ENCODE measurements around the gene AACS. TPM values are rescaled to one million over a fixed set of nuclear protein-coding genes. Genes with fewer than 3 reads are reported as not detected.
"Not testable (repeated sequence)": the region's sequence is repeated elsewhere in the genome, so short reads cannot be mapped to it uniquely, and the experiment has no call there.

AACS gene
- polyA plus RNA-seq, 1 experiment, result 18.0 TPM

GRCh38 chr12:125056306-125056705 lies 8.9 kb upstream of the AACS start:
- POLR2A ChIA-PET, result no interaction called here
- Histone ChIP-seq H3K9me3 (ENCODE audit: control insufficient read depth, insufficient read depth, low read length) (no peaks in the 10 kb centered on the region), H3K27me3 (ENCODE audit: control insufficient read depth, insufficient read depth, low read length) (peaks cover 3% of the 10 kb centered on the region), H3K27ac (ENCODE audit: low read depth, low read length) (no peak overlapping the region), H3K4me3 (ENCODE audit: low read depth, low read length) (no peak overlapping the region)
- TF ChIP-seq CTCF (IDR thresholded peaks at IDR 0.05; ENCODE audit: low read depth, low read length), result no peak
- CTCF ChIA-PET, result no interaction called here
- no peak for DNase-seq (ENCODE audit: low read depth, low spot score)

- Histone ChIP-seq H3K27me3 (ENCODE audit: control insufficient read depth, insufficient read depth, low read length) (peaks cover 3% of the 10 kb centered on the region), H3K27ac (ENCODE audit: low read depth, low read length) (no peak overlapping the region), H3K9me3 (ENCODE audit: control insufficient read depth, insufficient read depth, low read length) (no peaks in the 10 kb centered on the region; the same call in 1 of the 2 replicates), H3K4me3 (ENCODE audit: low read depth, low read length) (no peak overlapping the region)
- ChIA-PET CTCF (no interaction called here), POLR2A (no interaction called here)
- DNase-seq (ENCODE audit: low read depth, low spot score), result no peak
- TF ChIP-seq CTCF (IDR thresholded peaks at IDR 0.05; ENCODE audit: low read depth, low read length), result no peak
These were observed 7.5 kb upstream of the AACS start for GRCh38 chr12:125057708-125058107.

GRCh38 chr12:125061229-125061628 lies 4.0 kb upstream of the AACS start:
- no peak overlapping the region for H3K27ac ChIP-seq (ENCODE audit: low read depth, low read length)
- no peak for TF ChIP-seq CTCF (IDR thresholded peaks at IDR 0.05; ENCODE audit: low read depth, low read length)
- DNase-seq (ENCODE audit: low read depth, low spot score), result no peak
- peaks cover 6% of the 10 kb centered on the region for H3K27me3 ChIP-seq (ENCODE audit: control insufficient read depth, insufficient read depth, low read length)
- POLR2A ChIA-PET, result no interaction called here
- H3K4me3 ChIP-seq (ENCODE audit: low read depth, low read length), result no peak overlapping the region
- CTCF ChIA-PET, result no interaction called here
- H3K9me3 ChIP-seq (ENCODE audit: control insufficient read depth, insufficient read depth, low read length), result no peaks in the 10 kb centered on the region; the same call in 1 of the 2 replicates

GRCh38 chr12:125063522-125063921 lies 1.7 kb upstream of the AACS start:
- H3K27ac ChIP-seq (ENCODE audit: low read depth, low read length); H3K27me3 ChIP-seq (ENCODE audit: control insufficient read depth, insufficient read depth, low read length); CTCF ChIA-PET; DNase-seq (ENCODE audit: low read depth, low spot score); POLR2A ChIA-PET; H3K9me3 ChIP-seq (ENCODE audit: control insufficient read depth, insufficient read depth, low read length); H3K4me3 ChIP-seq (ENCODE audit: low read depth, low read length): not testable (repeated sequence)

- POLR2A ChIA-PET, result interaction anchor here (1.2 kb wide), 1 partner anchor 15 kb away, joined by 3 read pairs; no protein-coding TSS in a partner anchor
- CTCF ChIA-PET, result interaction anchor here (0.8 kb wide), 1 partner anchor 124 kb away, joined by 3 read pairs; no protein-coding TSS in a partner anchor
- no peaks in the 10 kb centered on the region; the same call in 1 of the 2 replicates for H3K9me3 ChIP-seq (ENCODE audit: control insufficient read depth, insufficient read depth, low read length)
- no peak overlapping the region for H3K27ac ChIP-seq (ENCODE audit: low read depth, low read length)
- no peak overlapping the region; the same call in 1 of the 2 replicates for H3K4me3 ChIP-seq (ENCODE audit: low read depth, low read length)
- DNase-seq (ENCODE audit: low read depth, low spot score), result no peak
- no peak for TF ChIP-seq CTCF (IDR thresholded peaks at IDR 0.05; ENCODE audit: low read depth, low read length)
- H3K27me3 ChIP-seq (ENCODE audit: control insufficient read depth, insufficient read depth, low read length), result peaks cover 6% of the 10 kb centered on the region
These were observed 743 bp upstream of the AACS start for GRCh38 chr12:125064492-125064891.
